IPS-15b (cell line): Measurements from ENCODE around the gene MRPL43.

Experiments used
- H3K27me3 ChIP-seq: one replicate; pipeline ENCODE4 v1.6.1; 2013; ENCODE audit warnings: low read length; ENCODE audit not compliant: control insufficient read depth, insufficient read depth
- H3K36me3 ChIP-seq: one replicate; pipeline ENCODE4 v1.6.1; 2013; ENCODE audit warnings: low read length; ENCODE audit not compliant: control insufficient read depth, insufficient read depth
- H3K4me1 ChIP-seq: one replicate; pipeline ENCODE4 v1.6.1; 2013; ENCODE audit warnings: mild to moderate bottlenecking, low read length; ENCODE audit not compliant: control insufficient read depth, insufficient read depth
- H3K4me3 ChIP-seq: one replicate; pipeline ENCODE4 v1.5.1; 2013; ENCODE audit warnings: low read depth, low read length
- H3K9ac ChIP-seq: one replicate; pipeline ENCODE4 v1.6.1; 2013; ENCODE audit warnings: low read depth, mild to moderate bottlenecking, low read length
- H3K9me3 ChIP-seq: one replicate; pipeline ENCODE4 v1.6.1; 2013; ENCODE audit warnings: mild to moderate bottlenecking, low read length; ENCODE audit not compliant: control insufficient read depth, insufficient read depth

The MRPL43 gene

GRCh38 chr10:100984672-100985177 is 2.6 kb downstream of the MRPL43 start:
- Histone ChIP-seq H3K27me3 (no peaks in the 10 kb centered on the region), H3K4me3 (no peak overlapping the region), H3K4me1 (no peaks in the 10 kb centered on the region), H3K9me3 (no peaks in the 10 kb centered on the region), H3K9ac (no peak overlapping the region), H3K36me3 (peaks cover 20% of the 10 kb centered on the region)

- Histone ChIP-seq H3K9ac (no peak overlapping the region), H3K4me1 (no peaks in the 10 kb centered on the region), H3K36me3 (peaks cover 15% of the 10 kb centered on the region), H3K27me3 (no peaks in the 10 kb centered on the region), H3K9me3 (no peaks in the 10 kb centered on the region), H3K4me3 (no peak overlapping the region)
These were observed 3.2 kb downstream of the MRPL43 start for GRCh38 chr10:100983868-100984671.

GRCh38 chr10:100982916-100983830 is 4.1 kb downstream of the MRPL43 start:
- Histone ChIP-seq H3K36me3 (peaks cover 21% of the 10 kb centered on the region), H3K4me3 (no peak overlapping the region), H3K9ac (no peak overlapping the region), H3K9me3 (no peaks in the 10 kb centered on the region), H3K4me1 (no peaks in the 10 kb centered on the region), H3K27me3 (no peaks in the 10 kb centered on the region)

GRCh38 chr10:100981178-100981772 is 6.0 kb downstream of the MRPL43 start:
- no peak overlapping the region for H3K4me3 ChIP-seq
- peaks cover 21% of the 10 kb centered on the region for H3K36me3 ChIP-seq
- no peaks in the 10 kb centered on the region for H3K27me3 ChIP-seq
- no peak overlapping the region for H3K9ac ChIP-seq
- no peaks in the 10 kb centered on the region for H3K9me3 ChIP-seq
- no peaks in the 10 kb centered on the region for H3K4me1 ChIP-seq

GRCh38 chr10:100980711-100981110 is 6.6 kb downstream of the MRPL43 start:
- Histone ChIP-seq H3K9me3 (no peaks in the 10 kb centered on the region), H3K9ac (no peak overlapping the region), H3K27me3 (no peaks in the 10 kb centered on the region), H3K36me3 (peaks cover 16% of the 10 kb centered on the region), H3K4me1 (no peaks in the 10 kb centered on the region), H3K4me3 (no peak overlapping the region)

- H3K9me3 ChIP-seq: no peaks in the 10 kb centered on the region
- H3K36me3 ChIP-seq: peaks cover 16% of the 10 kb centered on the region
- H3K4me1 ChIP-seq: no peaks in the 10 kb centered on the region
- no peaks in the 10 kb centered on the region for H3K27me3 ChIP-seq
- no peak overlapping the region for H3K9ac ChIP-seq
- no peak overlapping the region for H3K4me3 ChIP-seq
These were observed 7.0 kb downstream of the MRPL43 start for GRCh38 chr10:100980311-100980710.

GRCh38 chr10:100979791-100980272 is 7.5 kb downstream of the MRPL43 start:
- H3K9ac ChIP-seq: no peak overlapping the region

GRCh38 chr10:100978901-100979195 is 8.4 kb downstream of the MRPL43 start:
- Histone ChIP-seq H3K9ac (no peak overlapping the region), H3K27me3 (no peaks in the 10 kb centered on the region), H3K4me1 (no peaks in the 10 kb centered on the region), H3K36me3 (peaks cover 16% of the 10 kb centered on the region), H3K9me3 (no peaks in the 10 kb centered on the region), H3K4me3 (no peak overlapping the region)

More at GRCh38 chr10:100979791-100980272, 7.5 kb downstream of the MRPL43 start:
- peaks cover 16% of the 10 kb centered on the region for H3K36me3 ChIP-seq
- no peaks in the 10 kb centered on the region for H3K9me3 ChIP-seq
- no peaks in the 10 kb centered on the region for H3K27me3 ChIP-seq
- no peak overlapping the region for H3K4me3 ChIP-seq
- no peaks in the 10 kb centered on the region for H3K4me1 ChIP-seq

GRCh38 chr10:100978121-100978900 is 9.0 kb downstream of the MRPL43 start:
- H3K9ac ChIP-seq: no peak overlapping the region
- H3K9me3 ChIP-seq: no peaks in the 10 kb centered on the region
- no peak overlapping the region for H3K4me3 ChIP-seq
- peaks cover 16% of the 10 kb centered on the region for H3K36me3 ChIP-seq
- H3K27me3 ChIP-seq: no peaks in the 10 kb centered on the region
- no peaks in the 10 kb centered on the region for H3K4me1 ChIP-seq

- no peak overlapping the region for H3K4me3 ChIP-seq
- H3K9me3 ChIP-seq: no peaks in the 10 kb centered on the region
- H3K36me3 ChIP-seq: peaks cover 16% of the 10 kb centered on the region
- no peaks in the 10 kb centered on the region for H3K27me3 ChIP-seq
- H3K4me1 ChIP-seq: no peaks in the 10 kb centered on the region
- no peak overlapping the region for H3K9ac ChIP-seq
These were observed 9.9 kb downstream of the MRPL43 start for GRCh38 chr10:100977436-100977835.

- Histone ChIP-seq H3K27me3 (no peaks in the 10 kb centered on the region), H3K9ac (no peak overlapping the region), H3K4me3 (no peak overlapping the region), H3K4me1 (no peaks in the 10 kb centered on the region), H3K9me3 (no peaks in the 10 kb centered on the region), H3K36me3 (peaks cover 16% of the 10 kb centered on the region)
These were observed 10.4 kb downstream of the MRPL43 start for GRCh38 chr10:100976906-100977305.
